ENCODE data around the gene CSK.
"Not testable (repeated sequence)": the region's sequence is repeated elsewhere in the genome, so short reads cannot be mapped to it uniquely, and the experiment has no call there.

CSK gene

GRCh38 chr15:74770211-74770903 lies 11.5 kb upstream of the CSK start:
- no peak for DNase-seq (ENCODE audit: low read depth in 2 of 2)

DNA sequence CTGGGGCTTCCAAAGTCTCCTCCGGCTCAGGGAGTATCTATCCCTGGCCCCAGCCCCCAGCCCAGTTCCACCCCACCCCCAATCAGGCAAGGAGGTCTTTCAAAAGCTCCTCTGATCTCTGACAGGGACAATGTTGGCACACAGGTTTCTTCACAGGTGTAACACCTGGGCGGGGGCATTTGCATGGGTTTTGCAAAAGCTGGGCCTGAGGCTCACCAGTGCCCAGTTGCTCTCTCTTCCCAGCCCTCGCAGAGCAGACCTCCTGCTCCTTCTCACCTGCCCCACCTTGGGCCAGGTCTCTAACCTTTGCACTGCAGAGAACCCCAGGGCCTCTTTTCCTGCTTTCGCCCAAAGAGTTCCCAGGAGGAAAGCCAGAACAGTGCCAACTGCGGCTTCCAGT lies 8.6 kb upstream of the CSK start:
- DNase-seq (ENCODE audit: low read depth in 2 of 2): no peak

DNA sequence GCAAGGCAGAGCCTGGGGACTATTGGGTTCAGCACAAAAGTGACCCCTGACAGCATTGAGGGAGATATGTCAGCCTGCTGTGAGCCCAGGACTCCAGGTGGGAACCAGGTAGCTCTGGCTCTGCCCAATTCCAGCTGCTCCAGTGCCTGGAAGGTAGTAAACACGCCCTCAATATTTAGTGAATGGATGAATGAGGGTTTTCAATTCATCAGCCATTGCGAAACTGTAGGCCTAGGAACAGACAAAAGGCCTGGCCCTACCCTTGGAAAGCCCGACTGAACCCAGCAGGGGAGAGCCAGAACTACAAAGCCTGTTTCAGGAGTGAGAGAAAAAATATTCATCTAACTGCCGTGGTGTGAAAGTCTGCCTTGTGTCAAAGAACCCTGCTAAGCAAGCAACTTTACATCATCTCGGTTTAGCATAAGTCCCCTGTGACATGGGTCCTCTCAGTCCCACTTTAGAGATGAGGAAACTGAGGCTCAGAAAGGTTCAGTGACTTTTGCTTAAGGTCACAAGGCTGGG lies 8.1 kb upstream of the CSK start:
- no peak for DNase-seq (ENCODE audit: low read depth in 2 of 2)

GRCh38 chr15:74775132-74775562 lies 6.7 kb upstream of the CSK start:
- no peak for DNase-seq (ENCODE audit: low read depth in 2 of 2)

GRCh38 chr15:74775894-74776293 lies 6.0 kb upstream of the CSK start:
- no peak for DNase-seq (ENCODE audit: low read depth in 2 of 2)

- no peak for DNase-seq (ENCODE audit: low read depth in 2 of 2)
Observed at GRCh38 chr15:74776821-74777768, 4.8 kb upstream of the CSK start.

- no peak for DNase-seq (ENCODE audit: low read depth in 2 of 2)
Observed at GRCh38 chr15:74777769-74778598, 3.9 kb upstream of the CSK start.

DNA sequence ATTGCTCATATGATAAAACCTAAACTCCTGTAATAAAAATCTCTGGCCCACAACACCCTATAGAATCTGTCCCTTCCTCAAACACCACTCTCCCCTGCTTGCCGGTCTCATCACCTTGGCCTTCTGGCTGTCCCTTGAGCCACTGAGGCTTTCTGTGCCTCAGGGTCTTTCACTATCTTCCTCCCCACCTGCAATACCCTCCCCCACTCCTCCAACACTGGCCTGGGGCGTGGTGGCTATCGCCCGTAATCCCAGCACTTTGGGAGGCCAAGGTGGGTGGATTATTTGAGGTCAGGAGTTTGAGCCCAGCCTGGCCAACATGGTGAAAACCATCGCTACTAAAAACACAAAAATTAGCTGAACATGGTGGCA lies 3.3 kb upstream of the CSK start:
- no peak for DNase-seq (ENCODE audit: low read depth in 2 of 2)

GRCh38 chr15:74779162-74779648 lies 2.7 kb upstream of the CSK start:
- no peak for DNase-seq (ENCODE audit: low read depth in 2 of 2)

GRCh38 chr15:74780523-74781430 lies 1.1 kb upstream of the CSK start:
- no peak for DNase-seq (ENCODE audit: low read depth in 2 of 2)

DNA sequence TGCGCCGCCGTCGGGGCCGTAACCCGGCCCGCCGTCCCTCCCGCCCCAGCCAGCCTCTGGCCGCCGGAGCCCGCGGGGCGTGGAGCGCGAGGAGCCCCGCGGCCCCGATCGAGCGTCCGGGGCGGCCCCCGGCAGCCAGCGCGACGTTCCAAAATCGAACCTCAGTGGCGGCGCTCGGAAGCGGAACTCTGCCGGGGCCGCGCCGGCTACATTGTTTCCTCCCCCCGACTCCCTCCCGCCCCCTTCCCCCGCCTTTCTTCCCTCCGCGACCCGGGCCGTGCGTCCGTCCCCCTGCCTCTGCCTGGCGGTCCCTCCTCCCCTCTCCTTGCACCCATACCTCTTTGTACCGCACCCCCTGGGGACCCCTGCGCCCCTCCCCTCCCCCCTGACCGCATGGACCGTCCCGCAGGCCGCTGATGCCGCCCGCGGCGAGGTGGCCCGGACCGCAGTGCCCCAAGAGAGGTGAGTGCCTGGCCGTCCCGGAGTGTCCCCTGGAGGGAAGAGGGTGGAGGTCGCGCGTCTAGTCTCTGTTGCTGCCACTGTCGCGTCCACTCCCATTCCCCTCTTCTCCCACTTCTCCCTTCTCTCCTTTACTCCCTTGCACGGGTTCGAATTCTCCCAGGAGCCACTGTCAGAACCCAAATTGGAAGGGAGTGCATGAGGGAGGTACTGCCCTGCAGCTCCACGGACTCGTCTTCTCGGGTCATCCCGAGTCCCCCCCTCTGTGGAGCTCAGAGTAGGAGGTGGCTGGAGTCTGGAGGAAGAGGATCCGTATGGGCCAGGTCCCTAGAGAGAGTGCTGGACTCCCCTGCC lies 585 bp downstream of the CSK start:
- DNase-seq (ENCODE audit: low read depth in 2 of 2): no peak

- DNase-seq (ENCODE audit: low read depth in 2 of 2): no peak
Observed at GRCh38 chr15:74783072-74783807, 1.4 kb downstream of the CSK start.

DNA sequence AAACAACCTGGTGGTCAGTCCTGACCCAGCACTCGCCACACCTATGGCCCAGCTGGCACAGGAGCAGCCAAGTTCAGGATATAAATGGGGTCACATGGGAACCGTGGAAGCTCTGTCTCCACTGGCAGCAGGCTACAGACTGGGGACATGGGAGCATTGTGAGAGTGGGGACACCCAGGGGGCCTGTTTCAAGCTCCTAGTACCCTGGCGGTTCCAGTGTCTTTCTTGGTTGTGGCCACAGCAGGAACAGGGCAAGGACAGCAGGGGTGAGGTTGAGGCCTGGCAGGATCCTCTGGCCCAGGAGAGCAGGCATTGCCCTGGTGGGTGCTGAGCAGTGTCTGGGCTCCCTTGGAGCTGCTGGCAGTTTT lies 1.9 kb downstream of the CSK start:
- DNase-seq (ENCODE audit: low read depth in 2 of 2): no peak

DNA sequence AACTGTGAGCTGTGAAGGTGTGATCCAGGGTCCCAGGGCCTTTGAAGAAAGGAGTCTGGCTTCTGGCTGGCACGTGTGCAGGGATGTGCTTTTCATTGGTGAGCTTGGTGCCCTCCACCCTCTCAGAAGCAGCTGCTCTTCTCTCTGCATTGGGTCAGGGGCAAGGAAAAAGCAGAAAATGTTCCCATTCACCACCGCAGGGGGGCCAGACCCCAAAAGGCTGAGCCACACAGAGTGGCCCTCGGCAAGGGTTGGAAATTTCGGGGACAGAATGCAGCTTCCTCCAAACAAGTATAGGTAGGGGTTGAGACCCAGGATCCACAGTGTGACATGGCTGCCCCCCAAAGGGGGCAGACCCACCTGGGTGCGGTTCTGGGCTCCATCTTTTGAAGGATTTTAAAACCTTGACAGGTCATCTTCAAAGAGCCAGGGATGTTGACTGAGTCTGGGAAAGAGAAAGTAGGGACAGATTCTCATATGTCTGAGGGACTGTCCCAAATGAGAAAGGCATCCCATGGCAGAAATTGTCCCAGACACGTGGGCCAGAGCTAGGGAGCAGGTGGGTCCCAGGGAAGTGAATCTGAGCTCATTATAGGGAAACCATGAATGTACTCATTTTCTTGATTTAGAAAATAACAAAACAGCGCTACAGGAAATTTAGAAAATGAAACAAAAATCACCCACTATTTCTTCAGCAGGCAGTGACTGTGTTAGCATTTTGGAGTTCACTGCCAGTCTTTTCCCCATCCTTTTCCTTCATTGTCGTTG lies 2.7 kb downstream of the CSK start:
- no peak for DNase-seq (ENCODE audit: low read depth in 2 of 2)

DNA sequence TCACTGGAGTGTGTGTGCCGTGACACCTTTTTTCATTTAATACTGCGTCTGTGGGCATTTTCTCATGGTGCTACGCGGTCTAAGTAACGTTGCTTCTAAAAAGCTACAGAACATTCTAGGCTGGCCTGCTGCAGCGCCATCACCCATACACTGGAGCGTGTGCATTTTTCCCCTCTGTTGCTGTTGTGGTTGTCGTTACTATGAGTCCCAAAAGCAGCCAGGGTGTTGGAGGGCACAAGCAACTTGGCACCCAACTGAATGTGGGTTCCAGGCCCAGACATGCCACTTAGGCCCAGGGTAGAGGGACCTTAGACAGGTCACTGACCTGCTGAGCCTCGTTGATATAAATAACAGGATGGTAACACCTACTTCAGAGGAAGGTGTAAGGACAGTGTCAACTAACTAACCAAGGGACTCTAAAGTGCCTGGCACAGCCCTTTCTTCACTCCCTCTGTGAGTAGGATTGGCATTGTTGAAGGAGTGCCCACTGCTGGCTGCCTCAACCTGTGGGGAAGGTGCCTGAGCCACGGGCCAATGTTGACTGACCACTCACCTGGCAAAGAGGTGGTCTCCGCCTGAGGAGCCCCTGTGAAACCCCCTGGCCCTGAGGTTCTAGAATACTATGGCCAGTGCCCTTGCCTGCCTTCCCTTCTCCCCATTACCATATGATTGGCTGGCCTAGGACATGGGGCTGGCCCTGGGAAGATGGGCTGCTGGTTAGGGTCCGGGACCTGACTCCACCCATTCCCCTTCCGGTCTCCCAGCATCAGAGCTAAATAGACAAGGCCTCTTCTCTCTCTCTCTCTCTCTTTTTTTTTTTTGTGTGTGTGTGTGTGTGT lies 3.5 kb downstream of the CSK start:
- DNase-seq (ENCODE audit: low read depth in 2 of 2): no peak

DNA sequence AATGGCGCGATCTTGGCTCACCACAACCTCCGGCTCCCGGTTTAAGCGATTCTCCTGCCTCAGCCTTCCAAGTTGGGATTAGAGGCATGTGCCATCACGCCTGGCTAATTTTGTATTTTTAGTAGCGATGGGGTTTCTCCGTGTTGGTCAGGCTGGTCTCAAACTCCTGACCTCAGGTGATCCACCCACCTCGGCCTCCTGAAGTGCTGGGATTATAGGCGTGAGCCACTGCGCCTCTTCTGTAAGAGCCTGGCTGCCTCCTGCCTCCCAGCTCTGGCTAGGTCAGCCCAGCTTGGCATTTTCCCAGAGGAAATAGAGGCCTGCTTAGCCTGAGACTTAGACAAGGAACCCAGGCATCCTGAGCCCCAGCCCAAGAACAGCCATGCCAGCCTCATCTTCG lies 4.2 kb downstream of the CSK start:
- DNase-seq (ENCODE audit: low read depth in 2 of 2): not testable (repeated sequence)

DNA sequence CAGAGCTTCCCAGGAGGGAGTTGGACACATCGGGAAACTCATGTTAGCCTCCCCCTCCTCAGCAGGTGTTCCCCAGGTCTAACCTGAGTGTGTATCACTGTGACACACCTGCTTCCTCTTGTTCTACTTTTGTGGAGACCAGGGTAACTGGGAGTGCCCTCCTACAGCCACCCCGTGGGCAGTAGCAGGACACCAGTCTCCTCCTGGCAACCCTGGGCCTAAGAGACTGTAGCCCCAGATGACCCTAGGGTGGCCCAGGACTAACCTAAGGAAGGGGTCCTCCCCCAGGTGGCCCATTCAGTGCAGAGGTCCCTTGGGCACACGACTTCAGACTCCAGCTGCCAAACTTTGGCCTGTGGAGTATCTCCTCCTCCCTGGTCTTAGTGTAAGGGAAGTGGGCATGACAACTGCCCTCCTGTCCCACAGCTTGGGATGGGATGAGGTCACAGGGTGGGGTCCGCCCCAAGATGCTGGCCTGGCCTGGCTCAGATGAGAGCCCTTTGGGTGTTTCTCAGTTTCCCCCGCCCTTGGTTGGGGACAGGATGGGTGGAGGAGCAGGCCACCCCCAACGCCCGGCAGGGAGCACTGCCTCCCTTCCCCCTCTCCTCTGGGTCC lies 4.8 kb downstream of the CSK start:
- no peak for DNase-seq (ENCODE audit: low read depth in 2 of 2)
